IPS-15b (cell line): ENCODE measurements around the gene TIMP1.

Source experiments
- H3K27me3 ChIP-seq: one replicate; pipeline ENCODE4 v1.6.1; 2013; ENCODE audit warnings: low read length; ENCODE audit not compliant: control insufficient read depth, insufficient read depth
- H3K36me3 ChIP-seq: one replicate; pipeline ENCODE4 v1.6.1; 2013; ENCODE audit warnings: low read length; ENCODE audit not compliant: control insufficient read depth, insufficient read depth
- H3K4me1 ChIP-seq: one replicate; pipeline ENCODE4 v1.6.1; 2013; ENCODE audit warnings: mild to moderate bottlenecking, low read length; ENCODE audit not compliant: control insufficient read depth, insufficient read depth
- H3K4me3 ChIP-seq: one replicate; pipeline ENCODE4 v1.5.1; 2013; ENCODE audit warnings: low read depth, low read length
- H3K9ac ChIP-seq: one replicate; pipeline ENCODE4 v1.6.1; 2013; ENCODE audit warnings: low read depth, mild to moderate bottlenecking, low read length
- H3K9me3 ChIP-seq: one replicate; pipeline ENCODE4 v1.6.1; 2013; ENCODE audit warnings: mild to moderate bottlenecking, low read length; ENCODE audit not compliant: control insufficient read depth, insufficient read depth

TIMP1 gene

GRCh38 chrX:47563801-47564315, 18.4 kb upstream of the TIMP1 start:
- Histone ChIP-seq H3K27me3 (no peaks in the 10 kb centered on the region), H3K9me3 (no peaks in the 10 kb centered on the region), H3K4me3 (no peak overlapping the region), H3K4me1 (no peaks in the 10 kb centered on the region), H3K9ac (no peak overlapping the region), H3K36me3 (peaks cover 20% of the 10 kb centered on the region)

GRCh38 chrX:47564438-47565085, 17.7 kb upstream of the TIMP1 start:
- H3K36me3 ChIP-seq, result peaks cover 25% of the 10 kb centered on the region
- H3K4me3 ChIP-seq, result no peak overlapping the region
- no peaks in the 10 kb centered on the region for H3K4me1 ChIP-seq
- no peaks in the 10 kb centered on the region for H3K27me3 ChIP-seq
- H3K9me3 ChIP-seq, result no peaks in the 10 kb centered on the region
- H3K9ac ChIP-seq, result no peak overlapping the region

- H3K4me1 ChIP-seq, result no peaks in the 10 kb centered on the region
- H3K36me3 ChIP-seq, result peaks cover 34% of the 10 kb centered on the region
- H3K9ac ChIP-seq, result no peak overlapping the region
- no peaks in the 10 kb centered on the region for H3K9me3 ChIP-seq
- no peaks in the 10 kb centered on the region for H3K27me3 ChIP-seq
- H3K4me3 ChIP-seq, result no peak overlapping the region
These were observed 15.4 kb upstream of the TIMP1 start for GRCh38 chrX:47566841-47567240.

- Histone ChIP-seq H3K36me3 (peaks cover 31% of the 10 kb centered on the region), H3K4me1 (peaks cover 5% of the 10 kb centered on the region), H3K27me3 (no peaks in the 10 kb centered on the region), H3K9me3 (no peaks in the 10 kb centered on the region), H3K9ac (no peak overlapping the region), H3K4me3 (no peak overlapping the region)
These were observed 13.5 kb upstream of the TIMP1 start for GRCh38 chrX:47568656-47569295.

DNA sequence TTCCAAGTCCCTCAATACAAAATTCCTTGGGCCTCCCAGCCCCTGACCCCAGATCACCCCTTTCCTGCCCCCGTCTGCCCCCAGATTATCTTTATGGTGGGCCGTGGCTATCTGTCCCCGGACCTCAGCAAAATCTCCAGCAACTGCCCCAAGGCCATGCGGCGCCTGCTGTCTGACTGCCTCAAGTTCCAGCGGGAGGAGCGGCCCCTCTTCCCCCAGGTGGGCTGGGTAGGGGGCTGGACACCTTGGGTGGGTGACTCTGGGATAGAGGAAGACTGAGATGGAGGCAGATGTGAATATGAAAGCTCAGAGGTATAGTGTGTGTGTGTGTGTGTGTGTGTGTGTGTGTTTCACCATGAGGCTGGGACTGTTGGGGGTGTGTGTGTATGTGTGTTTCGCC, 11.4 kb upstream of the TIMP1 start:
- Histone ChIP-seq H3K4me3 (no peak overlapping the region), H3K27me3 (no peaks in the 10 kb centered on the region), H3K9ac (no peak overlapping the region), H3K9me3 (no peaks in the 10 kb centered on the region), H3K36me3 (peaks cover 28% of the 10 kb centered on the region), H3K4me1 (peaks cover 7% of the 10 kb centered on the region)

- Histone ChIP-seq H3K36me3 (peaks cover 31% of the 10 kb centered on the region), H3K9ac (no peak overlapping the region), H3K27me3 (no peaks in the 10 kb centered on the region), H3K9me3 (no peaks in the 10 kb centered on the region), H3K4me3 (no peak overlapping the region), H3K4me1 (peaks cover 7% of the 10 kb centered on the region)
These were observed 11.0 kb upstream of the TIMP1 start for GRCh38 chrX:47571215-47571614.

- peaks cover 28% of the 10 kb centered on the region for H3K36me3 ChIP-seq
These were observed 10.3 kb upstream of the TIMP1 start for GRCh38 chrX:47571896-47572295.

DNA sequence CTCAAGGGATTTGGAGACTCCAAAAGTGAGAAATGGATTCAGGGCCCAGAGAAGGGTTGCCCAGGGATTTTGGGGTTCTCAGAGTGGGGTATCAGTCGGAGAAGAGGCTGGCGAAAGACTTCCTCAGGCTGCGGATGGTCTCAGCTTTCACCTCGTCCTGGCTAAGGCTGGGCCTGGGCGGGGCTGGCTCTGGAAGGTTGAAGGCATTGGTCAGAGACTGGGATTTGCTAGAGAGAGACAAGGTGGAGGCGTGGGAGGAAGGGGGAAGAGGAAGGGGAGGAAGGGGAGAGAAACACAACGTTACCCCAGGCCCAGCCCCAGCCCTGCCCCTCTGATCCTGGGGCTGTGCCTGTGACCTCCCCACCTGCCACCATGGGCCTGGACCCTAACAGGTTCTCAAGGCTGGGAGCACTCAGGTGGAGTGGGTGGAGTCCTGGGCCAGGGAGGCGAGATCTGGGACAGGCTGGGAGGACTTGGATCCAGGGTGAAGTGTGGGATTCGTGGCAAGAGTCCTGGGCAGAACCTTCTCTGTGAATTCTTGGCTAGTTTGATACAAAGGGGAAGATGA, 9.4 kb upstream of the TIMP1 start:
- Histone ChIP-seq H3K4me1 (peaks cover 7% of the 10 kb centered on the region), H3K27me3 (no peaks in the 10 kb centered on the region), H3K4me3 (peak overlapping the region; percentile 49), H3K36me3 (peaks cover 22% of the 10 kb centered on the region), H3K9ac (no peak overlapping the region), H3K9me3 (no peaks in the 10 kb centered on the region)

More at GRCh38 chrX:47571896-47572295, 10.3 kb upstream of the TIMP1 start:
- Histone ChIP-seq H3K9me3 (no peaks in the 10 kb centered on the region), H3K9ac (no peak overlapping the region), H3K4me3 (no peak overlapping the region), H3K27me3 (no peaks in the 10 kb centered on the region), H3K4me1 (peaks cover 7% of the 10 kb centered on the region)

DNA sequence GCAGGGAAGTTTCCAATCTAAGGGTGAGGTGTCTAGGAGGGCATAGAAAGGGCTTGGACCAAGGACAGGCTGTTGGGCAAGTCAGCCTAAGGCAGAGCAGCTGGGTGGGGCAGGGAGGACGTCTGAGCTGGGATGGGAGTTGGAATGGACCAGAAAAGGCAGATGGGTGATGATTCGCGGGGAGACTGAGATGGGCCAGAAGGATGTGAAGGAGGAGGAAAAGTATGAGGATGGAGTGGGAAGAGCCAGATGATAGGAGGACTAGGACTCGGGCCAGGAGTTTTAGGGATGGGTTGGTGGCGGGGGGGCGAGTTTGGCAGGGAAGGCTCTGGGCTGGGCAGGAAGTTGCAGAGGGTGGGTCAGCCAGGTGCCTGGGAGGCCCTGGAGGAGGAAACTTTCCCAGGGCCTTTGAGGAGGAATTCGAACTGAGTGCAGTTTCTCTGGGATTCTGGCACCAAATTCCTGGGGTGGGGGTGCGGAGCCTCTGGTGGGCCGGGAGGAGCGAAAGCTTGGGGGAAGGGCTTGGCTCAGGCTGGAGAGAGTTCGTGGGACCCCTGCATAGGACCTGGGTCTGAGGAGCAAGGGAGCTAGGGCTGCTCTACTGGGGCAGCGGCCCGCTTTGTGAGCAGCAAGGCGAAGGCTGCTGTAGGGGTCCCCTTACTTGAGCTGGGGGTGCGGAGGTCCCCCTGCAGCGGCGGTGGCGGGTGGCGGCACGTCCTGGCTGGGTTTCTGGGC, 8.7 kb upstream of the TIMP1 start:
- Histone ChIP-seq H3K36me3 (peaks cover 20% of the 10 kb centered on the region), H3K9ac (no peak overlapping the region), H3K4me3 (peak overlapping the region; percentile 49), H3K9me3 (no peaks in the 10 kb centered on the region), H3K27me3 (no peaks in the 10 kb centered on the region), H3K4me1 (peaks cover 7% of the 10 kb centered on the region)

GRCh38 chrX:47574076-47574546, 8.1 kb upstream of the TIMP1 start:
- Histone ChIP-seq H3K9ac (peak overlapping the region; percentile 47), H3K4me1 (peaks cover 9% of the 10 kb centered on the region)

GRCh38 chrX:47574547-47575301, 7.5 kb upstream of the TIMP1 start:
- no peaks in the 10 kb centered on the region for H3K9me3 ChIP-seq

More at GRCh38 chrX:47574076-47574546, 8.1 kb upstream of the TIMP1 start:
- Histone ChIP-seq H3K27me3 (no peaks in the 10 kb centered on the region), H3K36me3 (peaks cover 18% of the 10 kb centered on the region), H3K9me3 (no peaks in the 10 kb centered on the region), H3K4me3 (peak overlapping the region; percentile 49)

More at GRCh38 chrX:47574547-47575301, 7.5 kb upstream of the TIMP1 start:
- H3K4me3 ChIP-seq, result peak overlapping the region; percentile 22
- peaks cover 9% of the 10 kb centered on the region for H3K4me1 ChIP-seq
- peak overlapping the region; percentile 47 for H3K9ac ChIP-seq
- peaks cover 13% of the 10 kb centered on the region for H3K36me3 ChIP-seq
- H3K27me3 ChIP-seq, result no peaks in the 10 kb centered on the region
